SK-N-SH (cell line): ENCODE measurements around the gene TGM3.

ENCODE experiments used
- CTCF ChIP-seq: fragments of 200-600 bp; sonication (generic); IDR thresholded peaks from 2 replicates; pipeline ENCODE4 v1.6.1; 2017; ENCODE audit warnings: antibody characterized with exemption, mild to moderate bottlenecking, moderate library complexity
- EZH2phosphoT487 ChIP-seq: fragments of 200-600 bp; sonication (generic); IDR thresholded peaks from 2 replicates; pipeline ENCODE4 v1.6.1; 2017; ENCODE audit warnings: low read depth, mixed run types, mild to moderate bottlenecking, antibody characterized with exemption, moderate library complexity, borderline replicate concordance
- MAX ChIP-seq: IDR thresholded peaks from 2 replicates; pipeline ENCODE4 v1.4.0; 2012; ENCODE audit warnings: low read depth
- RAD21 ChIP-seq: IDR thresholded peaks from 2 replicates; pipeline ENCODE4 v1.6.1; 2012; ENCODE audit warnings: mild to moderate bottlenecking, low read length
- RFX5 ChIP-seq: IDR thresholded peaks from 2 replicates; pipeline ENCODE4 v1.6.1; 2012; ENCODE audit warnings: mild to moderate bottlenecking, improper control_type of control experiment, low read length
- SIN3A ChIP-seq: IDR thresholded peaks from 2 replicates; pipeline ENCODE4 v1.6.1; 2012; ENCODE audit warnings: low read depth, mild to moderate bottlenecking, low read length, moderate library complexity, borderline replicate concordance
- SMC3 ChIP-seq: IDR thresholded peaks from 2 replicates; pipeline ENCODE4 v1.6.1; 2012; ENCODE audit warnings: low read depth, low read length, improper control_type of control experiment
- TCF12 ChIP-seq: IDR thresholded peaks from 2 replicates; pipeline ENCODE4 v1.4.0; 2012
- TEAD4 ChIP-seq: IDR thresholded peaks from 2 replicates; pipeline ENCODE4 v1.4.0; 2012; ENCODE audit warnings: mild to moderate bottlenecking, borderline replicate concordance; ENCODE audit not compliant: insufficient read depth
- YY1 ChIP-seq: IDR thresholded peaks from 2 replicates; pipeline ENCODE4 v1.4.0; 2012; ENCODE audit warnings: low read depth, mild to moderate bottlenecking

- TF ChIP-seq CTCF (peak; percentile 65), TEAD4 (no peak), TCF12 (no peak), SMC3 (no peak), RAD21 (peak; percentile 23; the same call in 1 of the 2 replicates), SIN3A (no peak), RFX5 (no peak), YY1 (no peak), MAX (no peak), EZH2phosphoT487 (no peak)
Measured at GRCh38 chr20:2387180-2387577, 91.4 kb downstream of the TGM3 start.
